ENCODE data around the gene SBK1. TPM values are rescaled to one million over a fixed set of nuclear protein-coding genes. Genes with fewer than 3 reads are reported as not detected.

SBK1 gene
- total RNA-seq, 4 donors from 2014 or later = 0.17 to 0.22 TPM; not detected in 2

DNA sequence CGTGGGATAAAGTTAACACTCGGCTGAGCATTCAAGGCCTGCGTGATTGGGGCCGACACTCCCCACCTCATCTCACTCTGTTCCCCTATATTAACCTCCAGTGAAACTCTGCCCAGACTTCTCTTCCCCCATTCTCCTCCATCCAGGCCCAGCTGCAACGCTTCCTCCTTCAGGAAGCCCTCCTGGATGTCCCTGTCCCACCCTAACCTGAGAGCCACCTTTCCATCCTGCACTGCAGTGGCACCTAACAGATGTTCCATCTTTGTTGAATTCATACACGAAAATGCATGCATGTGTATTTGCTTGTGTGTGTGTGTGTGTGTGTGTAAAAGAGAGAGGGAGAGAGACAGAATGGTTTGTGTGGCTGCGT, 32.6 kb upstream of the SBK1 start:
- TF ChIP-seq, protein P1, sequence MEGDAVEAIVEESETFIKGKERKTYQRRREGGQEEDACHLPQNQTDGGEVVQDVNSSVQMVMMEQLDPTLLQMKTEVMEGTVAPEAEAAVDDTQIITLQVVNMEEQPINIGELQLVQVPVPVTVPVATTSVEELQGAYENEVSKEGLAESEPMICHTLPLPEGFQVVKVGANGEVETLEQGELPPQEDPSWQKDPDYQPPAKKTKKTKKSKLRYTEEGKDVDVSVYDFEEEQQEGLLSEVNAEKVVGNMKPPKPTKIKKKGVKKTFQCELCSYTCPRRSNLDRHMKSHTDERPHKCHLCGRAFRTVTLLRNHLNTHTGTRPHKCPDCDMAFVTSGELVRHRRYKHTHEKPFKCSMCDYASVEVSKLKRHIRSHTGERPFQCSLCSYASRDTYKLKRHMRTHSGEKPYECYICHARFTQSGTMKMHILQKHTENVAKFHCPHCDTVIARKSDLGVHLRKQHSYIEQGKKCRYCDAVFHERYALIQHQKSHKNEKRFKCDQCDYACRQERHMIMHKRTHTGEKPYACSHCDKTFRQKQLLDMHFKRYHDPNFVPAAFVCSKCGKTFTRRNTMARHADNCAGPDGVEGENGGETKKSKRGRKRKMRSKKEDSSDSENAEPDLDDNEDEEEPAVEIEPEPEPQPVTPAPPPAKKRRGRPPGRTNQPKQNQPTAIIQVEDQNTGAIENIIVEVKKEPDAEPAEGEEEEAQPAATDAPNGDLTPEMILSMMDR (IDR thresholded peaks at IDR 0.05; ENCODE audit: low read depth) = no peak

DNA sequence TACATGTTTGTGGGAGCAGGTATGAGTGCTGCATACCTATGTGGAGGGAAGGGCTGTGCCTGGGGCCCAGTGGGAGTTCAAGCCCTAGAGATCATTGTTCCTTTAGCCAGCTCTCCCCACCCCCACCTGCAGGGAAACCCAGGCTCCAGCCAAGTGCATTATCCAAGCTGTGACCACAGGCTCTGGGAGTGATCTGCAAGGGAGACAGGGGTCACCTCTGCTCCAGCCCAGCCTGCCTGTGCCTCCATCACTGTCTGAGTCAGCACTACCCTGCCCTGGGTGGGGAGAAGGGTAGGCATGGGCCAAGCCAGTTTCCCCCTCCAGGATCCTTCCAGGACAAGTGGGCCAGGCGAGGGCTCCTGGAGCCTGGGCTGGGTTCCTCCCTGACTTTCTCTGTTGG, 32.1 kb upstream of the SBK1 start:
- TF ChIP-seq, protein P1 (IDR thresholded peaks at IDR 0.05; ENCODE audit: low read depth) = no peak

DNA sequence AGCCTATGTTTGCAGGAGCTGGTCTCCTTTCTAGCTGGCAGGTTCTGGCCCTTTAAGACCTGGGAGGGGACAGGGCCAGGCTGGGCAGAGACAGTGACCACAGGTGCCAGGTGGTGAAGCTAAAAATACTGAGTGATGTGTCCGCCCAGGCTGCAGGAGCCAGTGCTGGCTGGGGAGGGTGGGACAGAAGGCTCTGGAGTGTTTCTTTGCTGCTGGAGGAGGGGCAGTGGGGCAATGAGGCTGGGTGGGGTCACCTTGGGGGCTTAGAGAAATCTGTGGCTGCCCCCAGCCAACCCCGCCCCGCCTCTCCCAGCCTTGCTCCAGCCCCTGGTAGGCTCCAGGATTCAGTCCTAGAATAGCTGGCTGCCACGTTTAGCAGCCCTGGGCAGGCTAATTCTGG, 30.4 kb upstream of the SBK1 start:
- TF ChIP-seq, protein P1 (IDR thresholded peaks at IDR 0.05; ENCODE audit: low read depth) = no peak

DNA sequence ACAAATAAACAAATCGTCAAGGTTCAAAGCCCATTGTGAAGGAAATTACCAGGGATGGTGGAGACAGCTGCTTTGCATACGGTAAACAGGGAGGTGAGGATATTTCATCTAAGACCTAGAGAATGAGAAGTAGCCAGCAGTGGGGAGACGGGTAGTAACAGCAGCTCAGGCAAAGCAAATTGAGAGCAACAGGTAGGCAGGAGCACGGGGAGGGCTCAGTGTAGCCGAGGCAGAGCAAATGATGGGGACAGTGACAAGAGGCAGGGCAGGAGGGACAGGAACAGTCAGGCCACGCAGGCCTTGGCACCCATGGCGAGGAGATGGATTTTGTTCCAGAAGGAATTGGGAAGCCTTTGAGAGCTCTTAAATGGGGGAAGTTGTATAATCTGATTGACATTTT, 29.0 kb upstream of the SBK1 start:
- TF ChIP-seq, protein P1 (IDR thresholded peaks at IDR 0.05; ENCODE audit: low read depth) = no peak

DNA sequence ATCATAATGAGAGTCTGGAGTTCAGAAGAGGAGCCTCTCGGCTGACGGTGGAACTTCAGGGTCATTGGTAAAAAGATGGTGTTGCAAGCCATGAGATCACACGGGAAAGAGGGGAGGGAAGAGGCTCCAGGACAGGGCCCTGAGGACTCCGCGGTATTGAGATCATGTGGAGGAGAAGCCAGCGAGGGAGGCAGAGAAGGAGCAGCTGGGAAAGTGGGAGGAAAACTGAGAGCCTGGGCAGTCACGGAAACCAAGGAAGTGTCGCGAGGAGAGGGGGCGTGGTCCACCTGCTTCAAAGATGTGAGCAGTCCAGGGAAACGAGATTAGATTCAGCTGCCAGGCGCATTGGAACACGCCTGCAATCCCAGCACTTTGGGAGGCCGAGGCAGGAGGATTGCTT, 27.7 kb upstream of the SBK1 start:
- TF ChIP-seq, protein P1 (IDR thresholded peaks at IDR 0.05; ENCODE audit: low read depth) = no peak

DNA sequence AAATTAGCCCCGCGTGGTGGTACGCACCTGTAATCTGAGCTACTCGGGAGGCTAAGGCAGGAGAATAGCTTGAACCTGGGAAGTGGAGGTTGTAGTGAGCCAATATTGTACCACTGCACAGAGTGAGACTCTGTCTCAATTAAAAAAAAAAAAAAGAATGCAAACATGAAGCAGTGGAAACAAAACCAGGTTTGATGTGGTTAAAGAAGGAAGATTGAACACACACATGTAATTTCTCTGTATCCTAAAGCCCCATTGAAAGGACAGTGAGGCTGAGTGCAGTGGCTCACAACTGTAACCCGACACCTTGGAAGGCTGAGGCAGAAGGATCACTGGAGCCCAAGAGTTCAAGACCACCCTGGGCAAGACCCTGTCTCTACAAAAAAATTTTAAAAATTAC, 26.5 kb upstream of the SBK1 start:
- TF ChIP-seq, protein P1 (IDR thresholded peaks at IDR 0.05; ENCODE audit: low read depth) = no peak

DNA sequence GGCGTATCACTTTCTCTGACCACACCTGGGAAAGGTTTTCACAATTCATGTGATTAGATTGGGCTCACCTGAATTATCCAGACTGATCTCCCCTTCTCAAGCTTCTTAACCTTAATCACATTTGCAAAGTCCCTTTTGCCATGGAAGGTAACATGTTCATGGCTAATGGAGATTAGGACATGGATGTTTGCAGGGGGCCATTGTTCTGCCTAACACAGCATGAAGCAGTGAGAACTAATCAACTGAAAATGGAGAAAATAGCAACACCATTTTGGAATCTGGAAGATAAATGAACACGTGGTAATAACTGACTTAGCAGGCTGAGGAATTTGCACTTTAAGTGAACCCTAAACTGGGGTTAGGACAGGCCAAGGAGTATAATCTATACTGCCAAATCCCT, 25.0 kb upstream of the SBK1 start:
- TF ChIP-seq, protein P1 (IDR thresholded peaks at IDR 0.05; ENCODE audit: low read depth) = no peak

All from subcutaneous adipose tissue (tissue), 4 donors.